Right lobe of liver (tissue), 4 donors: ENCODE data around the gene DENND1B.

Source experiments
- CTCF ChIP-seq, 4 donors: fragments of 200-600 bp in 3 of 4; fragments of 450-650 bp in 1 of 4; IDR thresholded peaks; one replicate each; pipeline versions ENCODE4 v1.5.1 to v1.8.0; 2016 to 2022; ENCODE audit warnings: antibody characterized with exemption in 4 of 4, mild to moderate bottlenecking in 2 of 4
- POLR2A ChIP-seq: fragments of 450-650 bp; IDR thresholded peaks from one replicate; pipeline ENCODE4 v1.6.1; 2017; ENCODE audit warnings: antibody characterized with exemption, mild to moderate bottlenecking
- donor health status: DM: no; HTN: no; CAD: no.
- donor health status: DM: no; HTN: no; CAD: no.
- donor health status: DM: no; HTN: yes; CAD: no.

- no peak for TF ChIP-seq POLR2A
- TF ChIP-seq CTCF (IDR thresholded peaks at IDR 0.05) = no peak
Observed at GRCh38 chr1:197559655-197560054, 215.6 kb downstream of the DENND1B start.
